Panc1 (cell line): ENCODE data around the gene SLF2.

Experiments used
- CTCF ChIP-seq: fragments of 450-650 bp; IDR thresholded peaks from 2 replicates; pipeline ENCODE4 v1.5.1; 2017; ENCODE audit warnings: mild to moderate bottlenecking
- REST ChIP-seq, 2 experiments: IDR thresholded peaks; 2 replicates each; pipeline ENCODE4 v1.6.1; 2011 to 2012; ENCODE audit warnings: low read depth in 2 of 2, control low read depth in 1 of 2, low read length in 1 of 2, mild to moderate bottlenecking in 1 of 2, moderate library complexity in 1 of 2; ENCODE audit not compliant: insufficient read depth in 1 of 2

GRCh38 chr10:100960251-100960650 lies 47.5 kb downstream of the SLF2 start:
- TF ChIP-seq CTCF (no peak), REST (IDR thresholded peaks at IDR 0.05; ENCODE audit: insufficient read depth in 1 of 2, low read depth in 2 of 2, low read length in 1 of 2) (no peak)
